Endothelial cell (in vitro differentiated cells): Measurements from ENCODE around the gene MICAL1. TPM values are rescaled to one million over a fixed set of nuclear protein-coding genes. Genes with fewer than 3 reads are reported as not detected.

Source experiments
- DNase-seq: peaks from one replicate; pipeline ENCODE4 v3.0.0; 2021; ENCODE audit warnings: low spot score
- H3K27ac Mint-ChIP-seq: one replicate; pipeline ENCODE4 v1.8.0; 2021; ENCODE audit warnings: mixed read lengths, inconsistent platforms; ENCODE audit not compliant: unreplicated experiment
- H3K27me3 Mint-ChIP-seq: one replicate; pipeline ENCODE4 v1.8.0; 2021; ENCODE audit warnings: mild to moderate bottlenecking, moderate library complexity, mixed read lengths, inconsistent platforms; ENCODE audit not compliant: unreplicated experiment
- H3K36me3 Mint-ChIP-seq: one replicate; pipeline ENCODE4 v1.8.0; 2021; ENCODE audit warnings: mild to moderate bottlenecking, low read depth, mixed read lengths, inconsistent platforms; ENCODE audit not compliant: unreplicated experiment
- H3K4me1 Mint-ChIP-seq: one replicate; pipeline ENCODE4 v1.8.0; 2021; ENCODE audit warnings: mild to moderate bottlenecking, mixed read lengths, inconsistent platforms; ENCODE audit not compliant: unreplicated experiment
- H3K4me3 Mint-ChIP-seq: one replicate; pipeline ENCODE4 v1.8.0; 2021; ENCODE audit warnings: mild to moderate bottlenecking, mixed read lengths, inconsistent platforms; ENCODE audit not compliant: unreplicated experiment
- H3K9me3 Mint-ChIP-seq: one replicate; pipeline ENCODE4 v1.8.0; 2021; ENCODE audit warnings: mixed read lengths, inconsistent platforms; ENCODE audit not compliant: unreplicated experiment
- total RNA-seq: library from RNA; stranded (reverse); fragmentation: NEBNext Ultra II Directional; extraction: Animal tissue kit (Norgen Biotek cat#: 25700); gene quantifications from one replicate; pipeline ENCODE4 v1.2.1, GENCODE V29; 2021; ENCODE audit not compliant: unreplicated experiment
- TF ChIP-seq, protein P1 (sequence below): fragments of 200-600 bp; sonication (generic); IDR thresholded peaks from one replicate; pipeline ENCODE4 v1.5.0; 2021; ENCODE audit warnings: antibody characterized with exemption; ENCODE audit not compliant: unreplicated experiment

The MICAL1 gene
- total RNA-seq, 1 donor from 2014 or later, result 19.9 TPM

DNA sequence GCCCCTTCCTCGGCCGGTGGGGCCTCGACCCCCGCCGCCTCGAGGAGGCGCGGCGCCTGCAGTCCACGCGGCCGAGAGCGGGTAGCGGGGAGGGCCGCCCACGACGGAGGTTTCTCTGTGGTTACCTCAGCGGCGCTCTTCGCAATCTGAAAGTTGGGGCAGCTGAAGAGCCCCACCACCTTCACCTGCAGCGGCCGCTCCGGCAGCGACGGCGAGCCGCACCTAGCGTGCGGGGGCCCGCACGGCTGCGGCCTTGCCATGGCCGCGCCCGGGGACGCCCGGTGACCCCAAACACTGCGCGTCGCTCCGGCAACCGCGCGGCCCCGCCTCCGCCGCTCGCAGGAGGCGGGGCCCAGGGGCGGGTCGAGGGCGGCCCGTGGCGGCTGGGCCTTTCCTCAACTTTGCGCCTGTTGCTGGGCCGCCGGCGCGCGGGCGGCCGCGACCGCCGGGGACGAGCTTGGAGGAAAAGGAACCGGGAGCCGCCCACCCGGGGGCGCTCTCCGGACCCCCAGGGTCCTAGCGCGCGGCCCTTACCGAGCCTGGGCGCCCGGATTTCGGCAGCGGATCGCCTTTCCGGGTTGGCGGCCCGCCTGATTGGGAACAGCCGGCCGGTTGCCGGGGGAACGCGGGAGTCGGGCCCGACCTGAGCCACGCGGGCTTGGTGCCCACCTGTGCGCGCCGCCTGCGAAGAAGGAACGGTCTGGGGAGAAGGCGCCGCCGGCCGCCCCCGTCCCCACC lies 15.1 kb downstream of the MICAL1 start, which contains the start of the genes PPIL6 and SMPD2:
PPIL6 (minus strand) TSS at position 298 of the 738 bp plus-strand sequence; CDS start at position 260, 38 bp downstream.
SMPD2 (plus strand) TSS at position 394 of the 738 bp plus-strand sequence. CDS start 398 bp downstream, outside the sequence.
- DNase-seq, result peak; percentile 95
- Mint-ChIP-seq H3K9me3 (no peaks in the 10 kb centered on the region), H3K27ac (peak within 1 kb of the TSS; percentile 88), H3K4me3 (peak within 1 kb of the TSS; percentile 95), H3K36me3 (peaks cover 5% of the 10 kb centered on the region), H3K27me3 (peaks cover 21% of the 10 kb centered on the region), H3K4me1 (peaks cover 6% of the 10 kb centered on the region)
- TF ChIP-seq, protein P1, sequence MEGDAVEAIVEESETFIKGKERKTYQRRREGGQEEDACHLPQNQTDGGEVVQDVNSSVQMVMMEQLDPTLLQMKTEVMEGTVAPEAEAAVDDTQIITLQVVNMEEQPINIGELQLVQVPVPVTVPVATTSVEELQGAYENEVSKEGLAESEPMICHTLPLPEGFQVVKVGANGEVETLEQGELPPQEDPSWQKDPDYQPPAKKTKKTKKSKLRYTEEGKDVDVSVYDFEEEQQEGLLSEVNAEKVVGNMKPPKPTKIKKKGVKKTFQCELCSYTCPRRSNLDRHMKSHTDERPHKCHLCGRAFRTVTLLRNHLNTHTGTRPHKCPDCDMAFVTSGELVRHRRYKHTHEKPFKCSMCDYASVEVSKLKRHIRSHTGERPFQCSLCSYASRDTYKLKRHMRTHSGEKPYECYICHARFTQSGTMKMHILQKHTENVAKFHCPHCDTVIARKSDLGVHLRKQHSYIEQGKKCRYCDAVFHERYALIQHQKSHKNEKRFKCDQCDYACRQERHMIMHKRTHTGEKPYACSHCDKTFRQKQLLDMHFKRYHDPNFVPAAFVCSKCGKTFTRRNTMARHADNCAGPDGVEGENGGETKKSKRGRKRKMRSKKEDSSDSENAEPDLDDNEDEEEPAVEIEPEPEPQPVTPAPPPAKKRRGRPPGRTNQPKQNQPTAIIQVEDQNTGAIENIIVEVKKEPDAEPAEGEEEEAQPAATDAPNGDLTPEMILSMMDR, result peak; percentile 26

DNA sequence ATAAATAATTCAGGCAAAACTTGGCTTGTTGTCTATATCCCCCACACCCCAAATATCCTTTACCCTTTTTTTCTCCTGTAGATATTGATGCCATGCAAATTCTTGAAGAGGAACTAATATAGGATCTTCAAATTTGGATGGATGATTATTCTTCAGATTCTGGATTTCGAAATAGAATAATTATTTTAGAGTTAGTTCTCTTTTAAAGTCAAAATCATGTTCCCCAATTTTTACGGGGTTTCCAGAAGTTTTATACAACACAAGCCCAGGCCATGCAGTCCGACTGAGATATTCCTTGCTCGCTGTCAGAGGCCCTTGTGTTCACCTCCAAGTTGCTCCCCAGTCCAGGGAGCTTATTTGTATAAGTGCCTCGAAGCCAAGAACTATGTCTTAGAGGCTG lies 19.5 kb downstream of the MICAL1 start:
- no peak for DNase-seq
- Mint-ChIP-seq H3K36me3 (no peaks in the 10 kb centered on the region), H3K4me1 (peaks cover 6% of the 10 kb centered on the region), H3K9me3 (no peaks in the 10 kb centered on the region), H3K27ac (no peak overlapping the region), H3K4me3 (no peak overlapping the region), H3K27me3 (peaks cover 5% of the 10 kb centered on the region)
- TF ChIP-seq, protein P1, result no peak

DNA sequence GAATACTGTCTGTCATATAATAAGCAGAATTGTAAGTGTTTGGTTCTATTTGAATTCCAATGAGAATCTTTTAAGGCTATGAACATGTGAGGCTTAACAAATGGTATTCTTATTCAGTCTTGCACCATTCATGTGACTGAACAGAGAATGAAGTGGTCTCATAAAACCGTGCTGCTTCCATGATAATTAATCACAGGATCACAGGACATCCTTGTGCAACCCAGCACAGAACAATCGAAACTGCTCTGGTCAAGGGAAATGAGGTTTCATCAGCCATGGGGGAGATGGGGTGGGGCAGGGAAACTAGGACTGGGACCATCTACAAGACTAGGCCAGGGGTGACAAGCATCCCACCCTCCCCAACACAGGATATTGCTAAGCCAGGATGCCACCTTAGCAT lies 21.1 kb downstream of the MICAL1 start:
- Mint-ChIP-seq H3K4me1 (peaks cover 2% of the 10 kb centered on the region), H3K27ac (no peak overlapping the region), H3K27me3 (peaks cover 2% of the 10 kb centered on the region), H3K9me3 (no peaks in the 10 kb centered on the region), H3K4me3 (no peak overlapping the region), H3K36me3 (no peaks in the 10 kb centered on the region)
- TF ChIP-seq, protein P1, result no peak
- DNase-seq, result no peak

DNA sequence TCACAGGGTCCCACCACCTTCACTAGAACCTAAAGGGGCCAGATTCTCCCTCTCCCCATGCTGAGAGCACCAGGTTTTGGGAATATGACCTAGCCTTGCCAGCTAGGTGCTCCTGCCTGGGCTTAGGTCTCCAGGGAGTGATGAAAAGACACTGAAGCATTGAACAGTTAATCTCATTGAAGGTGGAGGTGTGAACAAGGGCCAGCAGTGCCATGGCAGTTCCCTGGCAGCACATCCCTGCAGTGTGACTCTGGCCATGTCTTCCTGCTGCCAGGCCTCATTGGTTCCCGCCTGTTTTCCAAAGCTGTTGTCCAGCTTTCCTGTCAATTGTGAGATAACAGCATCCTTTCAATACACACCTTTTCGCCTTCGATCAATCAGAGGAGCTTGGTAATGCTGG lies 26.1 kb downstream of the MICAL1 start:
- no peak for DNase-seq
- no peak overlapping the region for H3K27ac Mint-ChIP-seq
- H3K4me1 Mint-ChIP-seq, result no peaks in the 10 kb centered on the region
- no peak overlapping the region for H3K4me3 Mint-ChIP-seq
- H3K27me3 Mint-ChIP-seq, result no peaks in the 10 kb centered on the region
- no peaks in the 10 kb centered on the region for H3K9me3 Mint-ChIP-seq
- TF ChIP-seq, protein P1, result no peak
- no peaks in the 10 kb centered on the region for H3K36me3 Mint-ChIP-seq

DNA sequence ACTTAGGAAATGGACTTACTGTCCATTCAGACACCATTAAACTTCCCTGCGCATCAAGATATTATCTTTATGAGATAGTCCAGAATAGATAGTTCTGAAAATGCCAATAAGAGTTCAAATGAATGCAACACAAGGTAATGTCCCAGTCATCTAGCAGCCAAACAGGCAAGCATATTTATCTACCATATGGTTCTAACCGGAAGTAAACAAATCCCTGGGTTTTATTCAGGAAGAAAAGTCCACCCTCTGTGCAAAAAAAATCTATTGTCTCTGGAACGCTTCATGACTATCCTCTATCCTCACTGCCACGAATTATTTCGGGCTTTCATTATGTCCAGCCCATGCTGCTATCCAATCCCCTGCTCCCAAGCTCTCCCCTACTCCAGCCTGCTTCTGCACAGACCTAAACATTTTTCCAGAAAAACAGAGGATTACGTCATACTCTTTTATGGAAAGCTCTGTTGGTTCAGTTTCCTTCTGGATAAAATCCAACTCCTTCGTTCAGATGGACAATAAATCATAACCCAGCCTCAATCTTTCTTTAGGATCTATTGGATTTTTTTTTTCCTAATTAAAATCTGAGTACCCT lies 26.6 kb downstream of the MICAL1 start:
- H3K27ac Mint-ChIP-seq, result no peak overlapping the region
- no peak for DNase-seq
- TF ChIP-seq, protein P1, result no peak
- H3K36me3 Mint-ChIP-seq, result peaks cover under 1% of the 10 kb centered on the region
- H3K27me3 Mint-ChIP-seq, result no peaks in the 10 kb centered on the region
- no peaks in the 10 kb centered on the region for H3K9me3 Mint-ChIP-seq
- no peaks in the 10 kb centered on the region for H3K4me1 Mint-ChIP-seq
- no peak overlapping the region for H3K4me3 Mint-ChIP-seq
